D721Med (cell line): ENCODE measurements around the gene ACSF3.

Experiments
- DNase-seq: peaks from one replicate; pipeline ENCODE4 v3.0.0; 2011; ENCODE audit warnings: low spot score; ENCODE audit not compliant: insufficient read length
- FAIRE-seq: peaks from 2 replicates; lab custom pipeline; 2011; peaks lifted over from hg19 to GRCh38; lab: Jason Lieb, UNC
- CTCF ChIP-seq: IDR thresholded peaks from 2 replicates; pipeline ENCODE4 v1.5.1; 2012; ENCODE audit warnings: mild to moderate bottlenecking, control low read depth; ENCODE audit not compliant: insufficient read depth; ENCODE audit errors: missing control alignments

Gene ACSF3

GRCh38 chr16:89056592-89056991, 37.1 kb upstream of the ACSF3 start:
- FAIRE-seq = no peak
- no peak for TF ChIP-seq CTCF
- no peak for DNase-seq

- no peak for DNase-seq
- no peak for TF ChIP-seq CTCF
- no peak for FAIRE-seq
These were observed 35.9 kb upstream of the ACSF3 start for GRCh38 chr16:89057738-89058137.

DNA sequence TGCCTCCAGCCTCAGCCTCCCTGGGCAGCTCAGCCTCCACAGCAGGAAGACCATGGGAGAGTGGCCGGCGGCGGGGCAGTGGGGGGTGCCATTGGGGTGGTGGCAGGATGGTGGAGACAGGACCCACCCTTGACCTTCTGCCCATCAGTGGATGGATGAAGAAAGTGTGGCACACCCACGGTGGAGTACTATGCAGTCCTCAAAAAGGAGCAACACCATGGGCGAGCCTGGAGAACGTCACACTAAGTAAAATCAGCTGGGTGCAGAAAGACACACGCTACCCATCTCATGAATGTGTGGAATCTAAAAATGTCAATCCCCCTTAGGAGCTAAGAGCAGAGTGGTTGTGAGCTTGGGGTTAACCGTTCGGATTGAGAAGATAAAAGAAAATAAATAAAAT, 34.8 kb upstream of the ACSF3 start:
- TF ChIP-seq CTCF = no peak
- FAIRE-seq = no peak
- DNase-seq = no peak

GRCh38 chr16:89060207-89060794, 33.4 kb upstream of the ACSF3 start:
- FAIRE-seq = no peak
- DNase-seq = no peak
- TF ChIP-seq CTCF = no peak

- no peak for TF ChIP-seq CTCF
- no peak for DNase-seq
- FAIRE-seq = no peak
These were observed 32.6 kb upstream of the ACSF3 start for GRCh38 chr16:89061086-89061485.

DNA sequence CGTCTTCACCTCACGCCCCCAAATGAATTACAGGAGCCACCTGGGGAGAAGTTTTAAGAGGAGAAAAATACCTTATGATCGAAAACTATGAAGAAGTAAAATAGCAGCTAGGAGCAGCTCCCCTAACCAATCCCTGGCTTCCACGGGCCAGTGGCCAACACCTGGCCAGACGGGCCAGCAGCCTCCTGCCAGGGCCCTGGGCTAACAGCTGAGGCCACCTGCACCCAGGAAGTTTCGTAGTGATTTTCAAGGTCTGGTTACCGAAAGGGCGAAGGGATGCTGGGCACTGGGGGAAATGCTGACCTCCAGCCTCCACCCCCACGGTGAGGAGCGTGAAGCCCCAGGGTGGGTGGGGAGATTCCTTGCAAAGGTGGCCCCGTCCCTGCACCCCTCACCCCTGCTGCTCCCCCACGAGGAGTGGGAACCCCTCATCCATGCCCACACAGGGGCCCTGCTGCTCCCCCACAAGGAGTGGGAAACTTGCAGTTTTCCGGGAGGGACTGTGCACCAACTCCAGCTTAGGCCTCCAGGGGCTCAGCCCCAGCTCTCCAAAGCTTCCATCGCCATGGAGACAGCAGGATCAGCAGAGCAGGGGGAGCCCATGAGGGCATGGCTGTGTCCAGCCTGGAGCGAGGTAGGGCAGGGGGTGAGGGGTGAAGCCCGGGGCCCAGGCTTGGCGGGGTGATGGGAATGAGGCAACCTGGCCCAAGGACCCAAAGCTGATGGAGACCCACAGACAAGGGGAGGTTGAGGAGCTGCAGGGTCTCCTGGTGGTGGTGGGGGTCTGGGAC, 31.9 kb upstream of the ACSF3 start:
- DNase-seq (no peak), FAIRE-seq (no peak)
- no peak for TF ChIP-seq CTCF
